Measurements from ENCODE around the gene NTRK1.
A peak's percentile ranks its signal among the peaks of the same experiment; 100 is the strongest.

Gene NTRK1

GRCh38 chr1:156896490-156897033, 35.9 kb downstream of the NTRK1 start:
- no peak for DNase-seq (ENCODE audit: low read depth in 2 of 3, low spot score in 2 of 3)

GRCh38 chr1:156897078-156897825, 36.6 kb downstream of the NTRK1 start:
- no peak for DNase-seq (ENCODE audit: low read depth in 2 of 3, low spot score in 2 of 3)

GRCh38 chr1:156898161-156898566, 37.5 kb downstream of the NTRK1 start:
- DNase-seq (ENCODE audit: low read depth in 2 of 3, low spot score in 2 of 3) = no peak

- DNase-seq (ENCODE audit: low read depth in 2 of 3, low spot score in 2 of 3) = no peak
These were observed 38.5 kb downstream of the NTRK1 start for GRCh38 chr1:156898971-156899664.

- no peak for DNase-seq (ENCODE audit: low read depth in 2 of 3, low spot score in 2 of 3)
These were observed 39.5 kb downstream of the NTRK1 start for GRCh38 chr1:156899956-156900718.

- DNase-seq (ENCODE audit: low read depth in 2 of 3, low spot score in 2 of 3) = no peak
These were observed 40.4 kb downstream of the NTRK1 start for GRCh38 chr1:156900896-156901589.

- DNase-seq (ENCODE audit: low read depth in 2 of 3, low spot score in 2 of 3) = no peak
These were observed 40.9 kb downstream of the NTRK1 start for GRCh38 chr1:156901590-156901900.

GRCh38 chr1:156901966-156902915, 41.6 kb downstream of the NTRK1 start:
- DNase-seq (ENCODE audit: low read depth in 2 of 3, low spot score in 2 of 3) = no peak

- DNase-seq (ENCODE audit: low read depth in 2 of 3, low spot score in 2 of 3) = no peak
These were observed 42.8 kb downstream of the NTRK1 start for GRCh38 chr1:156903328-156904091.

GRCh38 chr1:156904187-156904959, 43.7 kb downstream of the NTRK1 start:
- DNase-seq (ENCODE audit: low read depth in 2 of 3, low spot score in 2 of 3) = no peak

- DNase-seq (ENCODE audit: low read depth in 2 of 3, low spot score in 2 of 3) = no peak
These were observed 44.5 kb downstream of the NTRK1 start for GRCh38 chr1:156905176-156905575.

- DNase-seq (ENCODE audit: low read depth in 2 of 3, low spot score in 2 of 3) = no peak
These were observed 45.0 kb downstream of the NTRK1 start for GRCh38 chr1:156905651-156906050.

GRCh38 chr1:156906206-156906906, 45.7 kb downstream of the NTRK1 start:
- DNase-seq (ENCODE audit: low read depth in 2 of 3, low spot score in 2 of 3) = no peak

GRCh38 chr1:156908541-156908940, 47.9 kb downstream of the NTRK1 start:
- no peak for DNase-seq (ENCODE audit: low read depth in 2 of 3, low spot score in 2 of 3)

- DNase-seq (ENCODE audit: low read depth in 2 of 3, low spot score in 2 of 3) = no peak
These were observed 48.3 kb downstream of the NTRK1 start for GRCh38 chr1:156908955-156909354.

- no peak for DNase-seq (ENCODE audit: low read depth in 2 of 3, low spot score in 2 of 3)
These were observed 49.0 kb downstream of the NTRK1 start for GRCh38 chr1:156909671-156910070.

GRCh38 chr1:156910309-156910782, 49.7 kb downstream of the NTRK1 start:
- peak in 2 of 3 experiments; percentile 44 to 56 for DNase-seq (ENCODE audit: low read depth in 2 of 3, low spot score in 2 of 3)
